OCI-LY1 (cell line): ENCODE data around the gene ACR.
"Not testable (repeated sequence)": the region's sequence is repeated elsewhere in the genome, so short reads cannot be mapped to it uniquely, and the experiment has no call there.

Experiments used
- EZH2 ChIP-seq: fragments of 200-600 bp; sonication (generic), shearing (Covaris generic); IDR thresholded peaks from 2 replicates; pipeline ENCODE4 v1.8.0; 2017; ENCODE audit warnings: borderline replicate concordance, mixed run types, mild to moderate bottlenecking, antibody characterized with exemption, low read length, moderate library complexity, mixed read lengths
- TF ChIP-seq, protein P1 (sequence below): fragments of 200-600 bp; sonication (generic), shearing (Covaris generic); IDR thresholded peaks from 2 replicates; pipeline ENCODE4 v1.5.1; 2017; ENCODE audit warnings: mild to moderate bottlenecking, antibody characterized with exemption, low read length, moderate library complexity, mixed read lengths

DNA sequence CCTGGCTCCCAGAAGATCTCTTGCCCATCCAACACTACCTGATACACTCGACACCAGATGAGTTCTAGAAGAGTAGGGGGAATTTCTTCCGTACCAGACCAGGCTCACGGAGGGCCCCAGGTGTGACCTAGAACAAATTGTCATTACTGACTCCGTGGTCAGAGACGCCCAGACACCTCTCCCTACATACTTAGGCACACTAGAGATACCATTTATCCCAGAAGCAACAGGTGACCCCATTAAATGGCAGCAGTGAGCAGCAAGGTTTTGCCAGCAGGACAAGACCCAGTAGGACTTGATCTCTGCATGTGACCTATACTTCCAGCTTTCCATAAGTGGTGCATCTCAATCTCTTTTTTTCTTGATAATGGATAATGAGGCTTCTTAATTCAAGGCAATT, 2.7 kb downstream of the ACR start:
- TF ChIP-seq, protein P1, sequence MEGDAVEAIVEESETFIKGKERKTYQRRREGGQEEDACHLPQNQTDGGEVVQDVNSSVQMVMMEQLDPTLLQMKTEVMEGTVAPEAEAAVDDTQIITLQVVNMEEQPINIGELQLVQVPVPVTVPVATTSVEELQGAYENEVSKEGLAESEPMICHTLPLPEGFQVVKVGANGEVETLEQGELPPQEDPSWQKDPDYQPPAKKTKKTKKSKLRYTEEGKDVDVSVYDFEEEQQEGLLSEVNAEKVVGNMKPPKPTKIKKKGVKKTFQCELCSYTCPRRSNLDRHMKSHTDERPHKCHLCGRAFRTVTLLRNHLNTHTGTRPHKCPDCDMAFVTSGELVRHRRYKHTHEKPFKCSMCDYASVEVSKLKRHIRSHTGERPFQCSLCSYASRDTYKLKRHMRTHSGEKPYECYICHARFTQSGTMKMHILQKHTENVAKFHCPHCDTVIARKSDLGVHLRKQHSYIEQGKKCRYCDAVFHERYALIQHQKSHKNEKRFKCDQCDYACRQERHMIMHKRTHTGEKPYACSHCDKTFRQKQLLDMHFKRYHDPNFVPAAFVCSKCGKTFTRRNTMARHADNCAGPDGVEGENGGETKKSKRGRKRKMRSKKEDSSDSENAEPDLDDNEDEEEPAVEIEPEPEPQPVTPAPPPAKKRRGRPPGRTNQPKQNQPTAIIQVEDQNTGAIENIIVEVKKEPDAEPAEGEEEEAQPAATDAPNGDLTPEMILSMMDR, result not testable (repeated sequence)
- not testable (repeated sequence) for TF ChIP-seq EZH2
